Hematopoietic multipotent progenitor cell treated with erythropoietin and hydrocortisone succinate and interleukin-3 and kit ligand, for 4 days (in vitro differentiated cells): ENCODE measurements around the gene MEGF8.

Experiments
- DNase-seq: peaks from one replicate; pipeline ENCODE4 v3.0.0-alpha.2; 2015

The MEGF8 gene

GRCh38 chr19:42389899-42390298 is 64.5 kb downstream of the MEGF8 start, which contains the start of gene CNFN:
CNFN (minus strand) TSS chr19:42390297; CDS start chr19:42389037, 1,260 bp downstream.
- no peak for DNase-seq

GRCh38 chr19:42392165-42392564 is 66.7 kb downstream of the MEGF8 start:
- DNase-seq, result no peak

- DNase-seq, result no peak
Measured at GRCh38 chr19:42394751-42395150, 69.3 kb downstream of the MEGF8 start.

GRCh38 chr19:42396381-42397262 is 71.2 kb downstream of the MEGF8 start:
- DNase-seq, result peak; percentile 99

GRCh38 chr19:42397263-42398166 is 72.1 kb downstream of the MEGF8 start:
- DNase-seq, result no peak

GRCh38 chr19:42400404-42400803 is 75.0 kb downstream of the MEGF8 start:
- DNase-seq, result no peak

GRCh38 chr19:42401365-42402303 is 76.2 kb downstream of the MEGF8 start:
- peak; percentile 90 for DNase-seq

- no peak for DNase-seq
Measured at GRCh38 chr19:42402376-42403116, 77.1 kb downstream of the MEGF8 start.

- DNase-seq, result no peak
Measured at GRCh38 chr19:42403586-42403985, 78.2 kb downstream of the MEGF8 start.

GRCh38 chr19:42406111-42406510 is 80.7 kb downstream of the MEGF8 start:
- no peak for DNase-seq

GRCh38 chr19:42407085-42407815 is 81.8 kb downstream of the MEGF8 start:
- no peak for DNase-seq

GRCh38 chr19:42407816-42408175 is 82.4 kb downstream of the MEGF8 start:
- no peak for DNase-seq

- DNase-seq, result no peak
Measured at GRCh38 chr19:42409477-42409876, 84.0 kb downstream of the MEGF8 start.

- DNase-seq, result no peak
Measured at GRCh38 chr19:42410371-42410770, 84.9 kb downstream of the MEGF8 start.

- DNase-seq, result no peak
Measured at GRCh38 chr19:42411581-42412178, 86.2 kb downstream of the MEGF8 start.

- DNase-seq, result no peak
Measured at GRCh38 chr19:42412227-42412626, 86.8 kb downstream of the MEGF8 start.

GRCh38 chr19:42412661-42413076 is 87.2 kb downstream of the MEGF8 start:
- DNase-seq, result no peak

- no peak for DNase-seq
Measured at GRCh38 chr19:42419309-42419708, 93.9 kb downstream of the MEGF8 start.

- DNase-seq, result peak; percentile 88
Measured at GRCh38 chr19:42420055-42420544, 94.7 kb downstream of the MEGF8 start.

GRCh38 chr19:42421101-42421500 is 95.7 kb downstream of the MEGF8 start:
- DNase-seq, result no peak
